Activated CD4-positive, alpha-beta T cell treated with anti-CD3 and anti-CD28 coated beads, Interleukin-2, amount 10 ng/mL, durations not matched to agents 7 days and 5 days (primary cell): ENCODE data around the gene TSPAN5. TPM values are rescaled to one million over a fixed set of nuclear protein-coding genes. Genes with fewer than 3 reads are reported as not detected.
A peak's percentile ranks its signal among the peaks of the same experiment; 100 is the strongest.
"Not testable (repeated sequence)": the region's sequence is repeated elsewhere in the genome, so short reads cannot be mapped to it uniquely, and the experiment has no call there.

Source experiments
- CTCF ChIA-PET: fragments of 350-600 bp; sonication (Branson Sonifier 250); formaldehyde crosslinking; loops from one replicate; lab custom pipeline; 2021; ENCODE audit warnings: antibody characterized with exemption; lab: Charles Lee
- POLR2A ChIA-PET: fragments of 350-600 bp; sonication (Branson Sonifier 250); formaldehyde crosslinking; loops from one replicate; lab custom pipeline; 2021; ENCODE audit warnings: antibody characterized with exemption; lab: Charles Lee
- DNase-seq: peaks from one replicate; pipeline ENCODE4 v3.0.0-alpha.2; 2020
- H3K27ac Mint-ChIP-seq: one replicate; pipeline ENCODE4 v1.8.0; 2021; ENCODE audit warnings: mild to moderate bottlenecking, moderate library complexity, mixed read lengths
- H3K27me3 Mint-ChIP-seq: one replicate; pipeline ENCODE4 v1.8.0; 2021; ENCODE audit warnings: mixed read lengths
- H3K36me3 Mint-ChIP-seq: one replicate; pipeline ENCODE4 v1.8.0; 2021; ENCODE audit warnings: low read depth, mixed read lengths
- H3K4me1 Mint-ChIP-seq: one replicate; pipeline ENCODE4 v1.8.0; 2021; ENCODE audit warnings: mixed read lengths
- H3K4me3 Mint-ChIP-seq: one replicate; pipeline ENCODE4 v1.8.0; 2021; ENCODE audit warnings: mild to moderate bottlenecking, moderate library complexity, mixed read lengths
- H3K9me3 Mint-ChIP-seq: one replicate; pipeline ENCODE4 v1.8.0; 2021; ENCODE audit warnings: mixed read lengths
- total RNA-seq, 2 experiments: library from RNA; stranded (reverse); gene quantifications; one replicate each; pipeline ENCODE4 v1.2.3, GENCODE V29; 2021

Gene TSPAN5
- total RNA-seq, 2 experiments from 2014 or later = 17.4 to 17.6 TPM

DNA sequence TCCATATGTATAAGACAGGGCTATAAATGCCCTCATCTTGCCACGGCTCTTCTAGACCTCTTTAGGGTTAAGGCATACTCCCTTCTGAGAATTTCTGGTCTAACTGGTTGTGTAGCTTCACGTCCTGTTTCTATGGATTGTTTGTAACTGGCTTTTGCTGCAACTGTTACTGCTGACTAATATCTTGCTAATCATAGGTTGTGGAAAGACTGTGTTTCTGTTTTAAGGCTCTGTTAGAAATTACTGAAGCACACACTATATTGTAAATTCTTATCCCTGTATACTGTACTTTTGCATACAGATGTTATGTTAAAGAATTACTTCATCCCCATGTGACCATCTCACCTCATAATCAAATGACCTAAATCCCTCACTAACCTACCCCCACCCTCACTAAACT, 178.8 kb downstream of the TSPAN5 start:
- H3K9me3 Mint-ChIP-seq, H3K4me3 Mint-ChIP-seq, H3K27me3 Mint-ChIP-seq, H3K27ac Mint-ChIP-seq, DNase-seq, POLR2A ChIA-PET: not testable (repeated sequence)
- peaks cover 41% of the 10 kb centered on the region for H3K4me1 Mint-ChIP-seq
- CTCF ChIA-PET = interaction anchor here (0.7 kb wide), 1 partner anchor 12 kb away, joined by 3 read pairs; no protein-coding TSS in a partner anchor
- peaks cover 47% of the 10 kb centered on the region for H3K36me3 Mint-ChIP-seq

DNA sequence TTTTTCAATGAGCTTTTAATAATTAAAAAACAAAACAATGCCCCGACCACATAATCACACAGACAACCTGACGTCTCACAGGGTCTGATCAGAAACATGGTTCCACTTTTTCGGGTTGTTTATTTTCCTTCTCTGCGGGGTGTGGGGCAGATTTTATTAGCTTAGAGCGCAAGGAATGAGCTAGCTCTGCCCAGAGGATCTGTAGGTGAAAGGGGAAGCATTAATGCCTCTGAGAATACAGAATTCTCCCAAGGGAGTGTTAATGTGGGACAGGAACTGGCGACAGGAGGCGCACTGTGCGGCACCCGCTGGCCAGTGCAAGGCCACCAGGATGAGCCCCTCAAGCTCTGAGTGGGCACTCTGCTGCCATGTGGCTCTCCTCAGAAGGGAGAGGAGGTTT, 181.5 kb downstream of the TSPAN5 start:
- no peak for DNase-seq
- no peaks in the 10 kb centered on the region for H3K9me3 Mint-ChIP-seq
- ChIA-PET POLR2A (no interaction called here), CTCF (interaction anchor here (0.8 to 2.0 kb wide), 3 partner anchors 9 to 52 kb away, joined by 3 to 8 read pairs (median 8); no protein-coding TSS in a partner anchor)
- no peaks in the 10 kb centered on the region for H3K27me3 Mint-ChIP-seq
- H3K4me1 Mint-ChIP-seq = peaks cover 21% of the 10 kb centered on the region
- H3K4me3 Mint-ChIP-seq = no peak overlapping the region
- H3K36me3 Mint-ChIP-seq = peaks cover 54% of the 10 kb centered on the region
- no peak overlapping the region for H3K27ac Mint-ChIP-seq

DNA sequence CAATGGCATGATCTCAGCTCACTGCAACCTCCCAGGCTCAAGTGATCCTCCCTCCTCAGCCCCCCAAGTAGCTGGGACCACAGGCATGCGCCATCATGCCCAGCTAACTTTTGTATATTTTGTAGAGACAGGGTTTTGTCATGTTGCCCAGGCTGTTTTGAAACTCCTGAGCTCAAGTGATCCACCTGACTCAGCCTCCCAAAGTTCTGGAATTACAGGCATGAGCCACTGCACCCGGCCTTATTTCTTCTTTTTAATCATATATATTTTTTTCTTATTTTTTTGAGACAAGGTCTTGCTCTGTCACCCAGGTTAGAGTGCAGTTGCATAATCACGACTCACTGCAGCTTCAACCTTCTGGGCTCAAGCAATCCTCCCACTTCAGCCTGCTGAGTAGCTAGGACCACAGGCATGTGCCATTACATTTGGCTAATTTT, 184.0 kb downstream of the TSPAN5 start:
- H3K9me3 Mint-ChIP-seq = no peaks in the 10 kb centered on the region
- no peaks in the 10 kb centered on the region for H3K27me3 Mint-ChIP-seq
- ChIA-PET POLR2A (no interaction called here), CTCF (interaction anchor here (1.6 kb wide), 1 partner anchor 8 kb away, joined by 6 read pairs; no protein-coding TSS in a partner anchor)
- no peak overlapping the region for H3K27ac Mint-ChIP-seq
- no peak overlapping the region for H3K4me3 Mint-ChIP-seq
- peaks cover 62% of the 10 kb centered on the region for H3K36me3 Mint-ChIP-seq
- H3K4me1 Mint-ChIP-seq = peaks cover 20% of the 10 kb centered on the region
- DNase-seq = no peak

DNA sequence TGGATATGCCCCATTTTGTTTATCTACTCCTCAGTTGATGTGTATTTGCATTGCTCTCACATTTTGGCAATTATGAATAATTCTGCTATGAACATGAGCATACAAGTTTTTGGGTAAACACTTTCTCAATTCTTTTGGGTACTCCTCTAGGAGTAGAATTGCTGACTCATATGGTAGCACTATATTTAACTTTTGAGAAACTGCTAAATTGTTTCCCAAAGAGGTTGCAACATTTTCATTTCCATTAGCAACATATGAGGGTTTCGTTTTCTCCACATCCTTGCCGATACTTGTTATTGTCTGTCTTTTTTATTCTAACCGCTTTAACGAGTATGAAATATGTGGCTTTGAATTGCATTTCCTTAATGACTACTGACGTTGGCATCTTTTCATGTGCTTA, 185.4 kb downstream of the TSPAN5 start:
- no peak for DNase-seq
- Mint-ChIP-seq H3K4me1 (peaks cover 18% of the 10 kb centered on the region), H3K4me3 (no peak overlapping the region), H3K27ac (no peak overlapping the region), H3K9me3 (no peaks in the 10 kb centered on the region), H3K27me3 (no peaks in the 10 kb centered on the region), H3K36me3 (peaks cover 52% of the 10 kb centered on the region)
- CTCF ChIA-PET = interaction anchor here (0.6 to 1.6 kb wide), 2 partner anchors 9 to 558 kb away, joined by 6 read pairs; no protein-coding TSS in a partner anchor
- POLR2A ChIA-PET = no interaction called here

DNA sequence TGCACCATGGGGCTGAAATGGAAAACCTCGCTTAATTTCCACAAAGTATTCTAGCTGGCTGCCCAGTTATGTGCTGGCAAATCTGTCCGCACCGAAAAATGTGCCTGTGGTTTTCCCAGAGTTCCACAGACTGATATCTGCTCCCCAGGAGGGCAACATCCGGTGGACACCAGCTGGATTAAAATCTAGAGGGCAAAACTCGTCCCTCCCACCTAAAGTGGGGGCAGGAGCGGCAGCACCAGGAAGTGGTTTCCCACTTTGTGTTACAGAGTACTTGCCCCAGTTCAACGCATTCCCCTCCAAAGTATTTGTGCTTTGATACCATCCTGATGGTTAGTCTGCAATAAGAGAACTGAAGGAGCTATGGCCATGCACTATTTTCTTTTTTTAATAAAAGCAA, 187.6 kb downstream of the TSPAN5 start:
- H3K4me3 Mint-ChIP-seq = no peak overlapping the region
- H3K27ac Mint-ChIP-seq = no peak overlapping the region
- no peaks in the 10 kb centered on the region for H3K27me3 Mint-ChIP-seq
- CTCF ChIA-PET = interaction anchor here (0.7 to 1.9 kb wide), 6 partner anchors 12 to 308 kb away, joined by 3 to 6 read pairs (median 3); no protein-coding TSS in a partner anchor
- DNase-seq = no peak
- H3K36me3 Mint-ChIP-seq = peaks cover 40% of the 10 kb centered on the region
- peaks cover 28% of the 10 kb centered on the region for H3K4me1 Mint-ChIP-seq
- no peaks in the 10 kb centered on the region for H3K9me3 Mint-ChIP-seq
- POLR2A ChIA-PET = interaction anchor here (0.6 kb wide), 2 partner anchors 363 to 500 kb away, joined by 3 read pairs; no protein-coding TSS in a partner anchor

DNA sequence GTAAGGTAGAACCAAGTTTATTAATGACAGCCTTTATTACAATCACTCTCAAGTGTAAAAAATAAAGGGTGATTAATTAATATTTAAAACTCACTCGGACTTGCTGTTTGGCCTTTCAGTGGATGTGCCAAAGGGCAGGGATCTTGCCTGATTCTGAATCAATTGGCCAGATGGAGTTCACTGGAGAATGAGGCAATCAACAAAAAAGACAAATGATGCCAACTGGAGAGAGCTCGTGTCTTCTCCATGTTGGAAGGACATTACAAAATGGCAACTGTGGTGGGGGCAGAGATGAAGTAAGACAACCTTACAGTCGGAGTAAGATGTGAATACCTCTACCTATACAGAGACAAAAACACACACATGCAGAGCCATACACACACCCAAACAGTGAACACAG, 188.0 kb downstream of the TSPAN5 start:
- H3K4me1 Mint-ChIP-seq = peaks cover 28% of the 10 kb centered on the region
- H3K9me3 Mint-ChIP-seq = no peaks in the 10 kb centered on the region
- ChIA-PET CTCF (interaction anchor here (0.7 to 1.3 kb wide), 2 partner anchors 12 to 189 kb away, joined by 3 read pairs; no protein-coding TSS in a partner anchor), POLR2A (interaction anchor here (0.6 kb wide), 2 partner anchors 363 to 501 kb away, joined by 3 read pairs; no protein-coding TSS in a partner anchor)
- H3K36me3 Mint-ChIP-seq = peaks cover 38% of the 10 kb centered on the region
- no peaks in the 10 kb centered on the region for H3K27me3 Mint-ChIP-seq
- no peak for DNase-seq
- no peak overlapping the region for H3K4me3 Mint-ChIP-seq
- H3K27ac Mint-ChIP-seq = no peak overlapping the region

DNA sequence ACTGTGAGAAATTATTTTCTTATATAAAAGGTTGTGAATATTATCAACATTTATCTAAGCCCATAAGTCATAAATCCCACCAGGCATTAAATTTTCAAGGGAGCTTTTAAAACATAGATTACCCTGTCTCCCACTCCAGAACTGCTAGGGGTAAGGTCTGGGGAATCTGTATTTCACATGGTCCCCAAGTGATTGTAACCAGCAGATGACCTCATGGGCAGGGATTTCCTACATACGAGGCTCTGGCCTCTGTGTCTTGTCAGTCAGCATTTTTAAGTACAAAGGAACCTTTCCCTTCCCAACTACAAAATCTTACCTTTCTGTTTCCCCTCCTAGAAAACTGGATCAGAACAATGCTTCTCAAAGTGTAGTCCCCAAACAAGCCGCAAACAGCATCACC, 188.6 kb downstream of the TSPAN5 start:
- H3K36me3 Mint-ChIP-seq = peaks cover 32% of the 10 kb centered on the region
- H3K9me3 Mint-ChIP-seq = no peaks in the 10 kb centered on the region
- no peak overlapping the region for H3K4me3 Mint-ChIP-seq
- POLR2A ChIA-PET = no interaction called here
- no peak for DNase-seq
- CTCF ChIA-PET = interaction anchor here (0.7 kb wide), 1 partner anchor 40 kb away, joined by 3 read pairs; no protein-coding TSS in a partner anchor
- no peak overlapping the region for H3K27ac Mint-ChIP-seq
- H3K4me1 Mint-ChIP-seq = peaks cover 28% of the 10 kb centered on the region
- H3K27me3 Mint-ChIP-seq = no peaks in the 10 kb centered on the region

DNA sequence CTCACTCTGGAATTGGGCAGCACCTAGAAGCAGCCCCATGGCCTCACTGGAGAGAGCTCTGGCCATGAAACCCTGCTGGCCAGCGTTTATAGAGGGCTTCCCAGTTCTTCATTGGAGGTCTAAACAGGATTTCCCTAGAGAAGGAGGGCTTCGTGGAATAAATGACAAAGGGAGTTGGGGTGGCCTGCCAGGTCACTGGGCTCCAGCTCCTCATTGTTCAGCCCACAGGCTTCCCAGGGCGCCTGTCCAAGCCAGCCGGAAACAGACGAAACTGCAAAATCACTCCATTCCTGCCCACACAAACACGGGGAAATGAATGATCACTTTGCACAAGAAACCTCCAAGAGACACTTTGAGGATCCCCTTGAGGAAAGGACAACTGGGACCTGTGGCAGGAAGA, 189.7 kb downstream of the TSPAN5 start:
- H3K27me3 Mint-ChIP-seq = no peaks in the 10 kb centered on the region

DNA sequence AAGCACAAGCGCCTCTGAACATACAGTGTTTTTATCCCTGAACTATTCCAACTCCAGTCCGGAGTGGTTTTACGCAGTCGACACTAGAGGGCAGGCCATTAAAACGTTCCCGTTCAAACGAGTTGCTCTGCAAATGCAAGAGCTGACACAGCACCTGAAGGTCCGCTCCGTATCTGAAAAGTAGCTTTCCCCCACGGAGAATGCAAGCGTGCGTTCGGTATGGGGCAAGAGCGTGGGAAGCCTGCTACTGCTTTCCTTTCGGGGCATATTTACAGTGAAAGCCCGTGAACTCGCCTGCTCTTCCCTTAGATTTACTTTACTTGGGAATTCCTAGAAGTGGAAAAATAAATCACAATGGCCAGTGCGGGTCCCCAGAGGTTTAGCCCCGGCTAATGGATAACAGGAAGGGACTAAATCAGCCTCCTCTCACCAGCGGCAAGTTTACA, 190.8 kb downstream of the TSPAN5 start:
- Mint-ChIP-seq H3K27ac (peak overlapping the region; percentile 10), H3K4me3 (peak overlapping the region; percentile 51), H3K4me1 (peaks cover 28% of the 10 kb centered on the region), H3K36me3 (peaks cover 17% of the 10 kb centered on the region), H3K9me3 (no peaks in the 10 kb centered on the region), H3K27me3 (no peaks in the 10 kb centered on the region)
- POLR2A ChIA-PET = interaction anchor here (0.5 kb wide), 1 partner anchor 268 kb away, joined by 4 read pairs; no protein-coding TSS in a partner anchor
- CTCF ChIA-PET = interaction anchor here (0.6 to 2.0 kb wide), 21 partner anchors 9 to 938 kb away, joined by 3 to 10 read pairs (median 4); partner anchors contain the start of genes EIF4E and TSPAN5
- peak; percentile 81 for DNase-seq

More for the DNA sequence above, 189.7 kb downstream of the TSPAN5 start:
- peaks cover 23% of the 10 kb centered on the region for H3K36me3 Mint-ChIP-seq
- no peaks in the 10 kb centered on the region for H3K9me3 Mint-ChIP-seq
- H3K4me3 Mint-ChIP-seq = no peak overlapping the region
- DNase-seq = no peak
- ChIA-PET POLR2A (no interaction called here), CTCF (interaction anchor here (0.6 to 2.0 kb wide), 6 partner anchors 10 to 585 kb away, joined by 3 to 10 read pairs (median 4); no protein-coding TSS in a partner anchor)
- H3K4me1 Mint-ChIP-seq = peaks cover 28% of the 10 kb centered on the region
- no peak overlapping the region for H3K27ac Mint-ChIP-seq

DNA sequence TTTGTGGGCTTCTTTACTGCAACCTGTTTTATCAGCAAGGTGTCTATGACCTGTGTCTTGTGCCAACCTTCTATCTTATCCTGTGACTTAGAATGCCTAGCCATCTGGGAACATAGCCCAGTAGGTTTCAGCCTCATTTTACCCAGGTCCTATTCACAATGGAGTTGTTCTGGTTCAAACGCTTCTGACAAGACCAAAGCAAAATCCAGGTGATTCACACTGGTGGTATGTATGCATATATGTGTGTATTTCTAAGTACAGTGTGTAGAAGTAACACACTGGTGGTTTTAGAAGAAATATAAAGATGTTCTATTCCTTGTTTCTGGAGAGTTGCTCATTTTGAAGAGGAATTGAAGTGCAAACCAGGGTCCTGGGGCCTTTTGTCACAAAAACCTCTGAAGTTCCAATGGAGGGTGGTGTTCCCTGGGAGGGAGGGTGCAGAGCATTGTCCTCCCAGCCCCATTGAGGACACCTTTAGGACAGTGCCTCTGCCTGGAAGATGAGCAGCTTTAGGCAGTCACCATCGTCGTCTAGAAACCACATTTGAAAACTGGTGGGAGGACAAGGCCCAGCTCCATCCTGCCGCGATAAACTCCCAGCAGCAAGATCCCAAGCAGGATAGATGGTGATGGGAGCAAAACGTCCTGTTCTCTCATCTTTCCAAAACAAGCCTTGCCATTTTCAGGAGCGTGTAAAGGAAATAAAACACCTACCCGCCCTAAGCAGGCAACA, 191.4 kb downstream of the TSPAN5 start:
- DNase-seq = no peak
- H3K36me3 Mint-ChIP-seq = peaks cover 11% of the 10 kb centered on the region
- peaks cover 26% of the 10 kb centered on the region for H3K4me1 Mint-ChIP-seq
- ChIA-PET CTCF (interaction anchor here (0.6 to 2.0 kb wide), 16 partner anchors 9 to 939 kb away, joined by 3 to 10 read pairs (median 4); partner anchors contain the start of gene EIF4E), POLR2A (interaction anchor here (0.5 kb wide), 1 partner anchor 269 kb away, joined by 4 read pairs; no protein-coding TSS in a partner anchor)
- H3K27me3 Mint-ChIP-seq = no peaks in the 10 kb centered on the region
- H3K27ac Mint-ChIP-seq = no peak overlapping the region
- no peak overlapping the region for H3K4me3 Mint-ChIP-seq
- H3K9me3 Mint-ChIP-seq = peaks cover under 1% of the 10 kb centered on the region

DNA sequence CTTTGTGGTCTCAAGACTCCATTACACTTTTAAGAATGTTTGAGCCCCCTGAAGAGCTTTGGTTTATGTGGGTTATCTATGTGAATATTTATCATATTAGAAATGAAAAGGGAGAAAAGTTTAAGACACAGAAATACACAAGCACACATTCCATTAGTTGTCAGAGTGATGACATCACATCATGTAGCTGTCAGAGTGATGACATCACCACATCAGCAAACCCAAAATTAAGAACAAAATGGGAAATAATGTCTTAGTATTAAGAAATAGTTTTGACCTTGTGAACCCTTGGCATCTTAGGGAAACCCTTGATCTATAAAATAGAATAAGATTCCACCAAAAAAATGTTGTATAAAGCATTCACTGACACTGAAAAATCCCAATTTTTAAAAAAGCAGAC, 195.9 kb downstream of the TSPAN5 start:
- H3K4me3 Mint-ChIP-seq = no peak overlapping the region
- peaks cover 7% of the 10 kb centered on the region for H3K4me1 Mint-ChIP-seq
- no peak overlapping the region for H3K27ac Mint-ChIP-seq
- H3K9me3 Mint-ChIP-seq = peaks cover 8% of the 10 kb centered on the region
- no peak for DNase-seq
- POLR2A ChIA-PET = no interaction called here
- peaks cover 2% of the 10 kb centered on the region for H3K36me3 Mint-ChIP-seq
- CTCF ChIA-PET = interaction anchor here (0.6 kb wide), 1 partner anchor 16 kb away, joined by 3 read pairs; no protein-coding TSS in a partner anchor
- H3K27me3 Mint-ChIP-seq = no peaks in the 10 kb centered on the region

DNA sequence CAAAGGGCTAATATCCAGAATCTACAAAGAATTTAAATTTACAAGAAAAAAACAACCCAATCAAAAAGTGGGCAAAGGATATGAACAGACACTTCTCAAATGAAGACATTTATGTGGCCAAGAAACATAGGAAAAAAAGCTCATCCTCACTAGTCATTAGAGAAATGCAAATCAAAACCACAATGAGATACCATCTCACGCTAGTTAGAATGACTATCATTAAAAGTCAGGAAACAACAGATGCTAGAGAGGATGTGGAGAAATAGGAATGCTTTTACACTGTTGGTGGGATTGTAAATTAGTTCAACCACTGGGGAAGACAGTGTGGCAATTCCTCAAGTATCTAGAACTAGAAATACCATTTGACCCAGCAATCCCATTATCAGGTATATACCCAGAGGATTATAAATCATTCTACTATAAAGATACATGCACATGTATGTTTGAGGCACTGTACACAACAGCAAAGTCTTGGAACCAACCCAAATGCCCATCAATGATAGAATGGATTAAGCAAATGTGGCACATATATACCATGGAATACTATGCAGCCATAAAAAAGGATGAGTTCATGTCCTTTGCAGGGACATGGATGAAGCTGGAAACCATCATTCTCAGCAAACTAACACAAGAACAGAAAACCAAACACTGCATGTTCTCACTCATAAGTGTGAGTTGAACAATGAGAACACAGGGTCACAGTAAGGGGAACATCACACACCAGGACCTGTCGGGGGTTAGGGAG, 197.1 kb downstream of the TSPAN5 start:
- POLR2A ChIA-PET = interaction anchor here (0.6 kb wide), 1 partner anchor 30 kb away, joined by 3 read pairs; no protein-coding TSS in a partner anchor
- H3K27ac Mint-ChIP-seq, H3K36me3 Mint-ChIP-seq, H3K27me3 Mint-ChIP-seq, DNase-seq, H3K9me3 Mint-ChIP-seq, H3K4me3 Mint-ChIP-seq, CTCF ChIA-PET, H3K4me1 Mint-ChIP-seq: not testable (repeated sequence)
